Measurements from ENCODE around the gene LY6G5B. TPM values are rescaled to one million over a fixed set of nuclear protein-coding genes. Genes with fewer than 3 reads are reported as not detected.

LY6G5B gene
- total RNA-seq, 1 experiment from 2014 or later = 14.4 TPM

- ChIA-PET CTCF (interaction anchor here (0.5 to 1.6 kb wide), 4 partner anchors 24 to 679 kb away, joined by 3 to 5 read pairs (median 4); no protein-coding TSS in a partner anchor), POLR2A (interaction anchor here (0.6 to 8.0 kb wide), 19 partner anchors 11 to 1788 kb away, joined by 3 to 117 read pairs (median 5); partner anchors contain the start of genes ABHD16A, BAG6, C6orf47 and CSNK2B)
- H3K4me1 Mint-ChIP-seq (ENCODE audit: insufficient read depth, unreplicated experiment) = peaks cover 17% of the 10 kb centered on the region
- H3K27me3 Mint-ChIP-seq (ENCODE audit: insufficient read depth, unreplicated experiment) = no peaks in the 10 kb centered on the region
- no TSS peak for BruUV-seq (replicated peaks)
- DNase-seq (ENCODE audit: unreplicated experiment) = no peak
- TF ChIP-seq, protein P1, sequence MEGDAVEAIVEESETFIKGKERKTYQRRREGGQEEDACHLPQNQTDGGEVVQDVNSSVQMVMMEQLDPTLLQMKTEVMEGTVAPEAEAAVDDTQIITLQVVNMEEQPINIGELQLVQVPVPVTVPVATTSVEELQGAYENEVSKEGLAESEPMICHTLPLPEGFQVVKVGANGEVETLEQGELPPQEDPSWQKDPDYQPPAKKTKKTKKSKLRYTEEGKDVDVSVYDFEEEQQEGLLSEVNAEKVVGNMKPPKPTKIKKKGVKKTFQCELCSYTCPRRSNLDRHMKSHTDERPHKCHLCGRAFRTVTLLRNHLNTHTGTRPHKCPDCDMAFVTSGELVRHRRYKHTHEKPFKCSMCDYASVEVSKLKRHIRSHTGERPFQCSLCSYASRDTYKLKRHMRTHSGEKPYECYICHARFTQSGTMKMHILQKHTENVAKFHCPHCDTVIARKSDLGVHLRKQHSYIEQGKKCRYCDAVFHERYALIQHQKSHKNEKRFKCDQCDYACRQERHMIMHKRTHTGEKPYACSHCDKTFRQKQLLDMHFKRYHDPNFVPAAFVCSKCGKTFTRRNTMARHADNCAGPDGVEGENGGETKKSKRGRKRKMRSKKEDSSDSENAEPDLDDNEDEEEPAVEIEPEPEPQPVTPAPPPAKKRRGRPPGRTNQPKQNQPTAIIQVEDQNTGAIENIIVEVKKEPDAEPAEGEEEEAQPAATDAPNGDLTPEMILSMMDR (IDR thresholded peaks at IDR 0.05; ENCODE audit: unreplicated experiment) = no peak
- H3K27ac Mint-ChIP-seq (ENCODE audit: low read depth, unreplicated experiment) = peak overlapping the region; percentile 89
- intact Hi-C loops (cut with micrococcal nuclease) = loop anchor here (5.0 kb wide), 1 partner anchor 40 kb away; the partner anchor contains the start of genes C6orf47 and GPANK1
- peaks cover 57% of the 10 kb centered on the region for H3K36me3 Mint-ChIP-seq (ENCODE audit: insufficient read depth, unreplicated experiment)
- peak overlapping the region; percentile 76 for H3K4me3 Mint-ChIP-seq (ENCODE audit: unreplicated experiment)
- H3K9me3 Mint-ChIP-seq (ENCODE audit: unreplicated experiment) = no peaks in the 10 kb centered on the region
Measured at GRCh38 chr6:31621991-31622390, 47.8 kb upstream of the LY6G5B start.

GRCh38 chr6:31622684-31623091 lies 47.1 kb upstream of the LY6G5B start:
- Mint-ChIP-seq H3K27me3 (ENCODE audit: insufficient read depth, unreplicated experiment) (no peaks in the 10 kb centered on the region), H3K4me3 (ENCODE audit: unreplicated experiment) (peak overlapping the region; percentile 76), H3K4me1 (ENCODE audit: insufficient read depth, unreplicated experiment) (peaks cover 17% of the 10 kb centered on the region), H3K36me3 (ENCODE audit: insufficient read depth, unreplicated experiment) (peaks cover 64% of the 10 kb centered on the region), H3K9me3 (ENCODE audit: unreplicated experiment) (no peaks in the 10 kb centered on the region), H3K27ac (ENCODE audit: low read depth, unreplicated experiment) (peak overlapping the region; percentile 89)
- CTCF ChIA-PET = interaction anchor here (1.0 to 1.6 kb wide), 2 partner anchors 25 to 31 kb away, joined by 4 to 5 read pairs; no protein-coding TSS in a partner anchor
- POLR2A ChIA-PET = interaction anchor here (1.0 to 8.0 kb wide), 14 partner anchors 11 to 222 kb away, joined by 3 to 117 read pairs (median 6); partner anchors contain the start of genes ABHD16A, BAG6, C6orf47 and CSNK2B
- TF ChIP-seq, protein P1 (IDR thresholded peaks at IDR 0.05; ENCODE audit: unreplicated experiment) = no peak
- DNase-seq (ENCODE audit: unreplicated experiment) = no peak
- intact Hi-C loops (cut with micrococcal nuclease) = loop anchor here (5.0 kb wide), 1 partner anchor 40 kb away; the partner anchor contains the start of genes C6orf47 and GPANK1
- BruUV-seq (replicated peaks) = no TSS peak

DNA sequence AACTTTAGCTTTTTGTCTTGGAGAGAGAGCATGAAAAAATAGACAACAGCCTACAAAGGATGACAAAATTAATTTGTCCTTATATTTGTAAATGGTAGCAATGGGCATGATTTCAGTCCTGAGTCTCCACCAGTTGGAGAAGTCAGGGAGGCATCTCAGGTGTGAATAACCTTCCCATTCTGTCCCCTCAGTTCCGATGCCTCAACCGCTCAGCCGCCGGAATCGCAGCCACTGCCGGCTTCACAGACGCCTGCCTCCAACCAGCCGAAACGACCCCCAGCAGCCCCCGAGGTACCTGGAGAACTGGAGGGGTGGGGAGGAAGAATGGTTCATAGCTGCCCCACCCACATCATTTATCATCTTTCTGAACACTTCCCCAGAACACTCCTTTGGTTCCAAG lies 45.7 kb upstream of the LY6G5B start:
- DNase-seq (ENCODE audit: unreplicated experiment) = no peak
- Mint-ChIP-seq H3K27ac (ENCODE audit: low read depth, unreplicated experiment) (no peak overlapping the region), H3K4me1 (ENCODE audit: insufficient read depth, unreplicated experiment) (peaks cover 17% of the 10 kb centered on the region), H3K36me3 (ENCODE audit: insufficient read depth, unreplicated experiment) (peaks cover 78% of the 10 kb centered on the region), H3K9me3 (ENCODE audit: unreplicated experiment) (no peaks in the 10 kb centered on the region), H3K27me3 (ENCODE audit: insufficient read depth, unreplicated experiment) (no peaks in the 10 kb centered on the region), H3K4me3 (ENCODE audit: unreplicated experiment) (no peak overlapping the region)
- POLR2A ChIA-PET = interaction anchor here (0.5 to 8.0 kb wide), 3 partner anchors 15 to 77 kb away, joined by 5 to 117 read pairs (median 50); partner anchors contain the start of genes BAG6 and NFKBIL1
- CTCF ChIA-PET = interaction anchor here (0.6 to 1.1 kb wide), 2 partner anchors 13 to 26 kb away, joined by 3 to 5 read pairs; no protein-coding TSS in a partner anchor
- intact Hi-C loops (cut with micrococcal nuclease) = loop anchor here (5.0 kb wide), 1 partner anchor 38 kb away; the partner anchor contains the start of genes C6orf47 and GPANK1
- TF ChIP-seq, protein P1 (IDR thresholded peaks at IDR 0.05; ENCODE audit: unreplicated experiment) = no peak
- BruUV-seq (replicated peaks) = no TSS peak

GRCh38 chr6:31626952-31627351 lies 42.8 kb upstream of the LY6G5B start:
- POLR2A ChIA-PET = interaction anchor here (0.7 to 8.0 kb wide), 3 partner anchors 12 to 1879 kb away, joined by 4 to 50 read pairs (median 11); partner anchors contain the start of gene BAG6
- Mint-ChIP-seq H3K9me3 (ENCODE audit: unreplicated experiment) (no peaks in the 10 kb centered on the region), H3K27ac (ENCODE audit: low read depth, unreplicated experiment) (peak overlapping the region; percentile 60)

More at GRCh38 chr6:31626952-31627351, 42.8 kb upstream of the LY6G5B start:
- BruUV-seq (replicated peaks) = no TSS peak
- no peak for DNase-seq (ENCODE audit: unreplicated experiment)
- CTCF ChIA-PET = interaction anchor here (0.7 to 1.0 kb wide), 4 partner anchors 8 to 164 kb away, joined by 3 read pairs; no protein-coding TSS in a partner anchor
- no peaks in the 10 kb centered on the region for H3K27me3 Mint-ChIP-seq (ENCODE audit: insufficient read depth, unreplicated experiment)
- intact Hi-C loops (cut with micrococcal nuclease) = no loop called here
- TF ChIP-seq, protein P1 (IDR thresholded peaks at IDR 0.05; ENCODE audit: unreplicated experiment) = no peak
- H3K36me3 Mint-ChIP-seq (ENCODE audit: insufficient read depth, unreplicated experiment) = peaks cover 100% of the 10 kb centered on the region
- H3K4me1 Mint-ChIP-seq (ENCODE audit: insufficient read depth, unreplicated experiment) = peaks cover 10% of the 10 kb centered on the region
- no peak overlapping the region for H3K4me3 Mint-ChIP-seq (ENCODE audit: unreplicated experiment)
